Lower leg skin (tissue), 3 donors: ENCODE data around the gene GADD45A.

Source experiments
- CTCF ChIP-seq, 3 donors: fragments of 450-650 bp; IDR thresholded peaks; one replicate each; pipeline ENCODE4 v1.5.1; 2016; ENCODE audit warnings: antibody characterized with exemption in 3 of 3, mild to moderate bottlenecking in 3 of 3, moderate library complexity in 2 of 3
- POLR2A ChIP-seq, 2 donors: fragments of 450-650 bp; IDR thresholded peaks; one replicate each; pipeline ENCODE4 v1.6.1; 2016 to 2017; ENCODE audit warnings: antibody characterized with exemption in 2 of 2, mild to moderate bottlenecking in 1 of 2, moderate library complexity in 1 of 2

GRCh38 chr1:67666636-67667035 is 18.4 kb upstream of the GADD45A start:
- no peak for TF ChIP-seq CTCF (IDR thresholded peaks at IDR 0.05)
- TF ChIP-seq POLR2A (IDR thresholded peaks at IDR 0.05), result no peak
